GM12892 (cell line): Measurements from ENCODE around the gene SERPINB4. TPM values are rescaled to one million over a fixed set of nuclear protein-coding genes. Genes with fewer than 3 reads are reported as not detected.
"Not testable (repeated sequence)": the region's sequence is repeated elsewhere in the genome, so short reads cannot be mapped to it uniquely, and the experiment has no call there.

Experiments used
- DNase-seq: peaks from one replicate; pipeline ENCODE4 v3.0.0; 2011; ENCODE audit not compliant: insufficient read length
- FAIRE-seq: peaks from 2 replicates; lab custom pipeline; 2011; peaks lifted over from hg19 to GRCh38; lab: Jason Lieb, UNC
- POLR2A ChIP-seq: IDR thresholded peaks from 2 replicates; pipeline ENCODE4 v1.6.1; 2011; ENCODE audit warnings: low read depth, low read length, control low read depth
- POLR2AphosphoS5 ChIP-seq: IDR thresholded peaks from 2 replicates; pipeline ENCODE4 v1.6.1; 2011; ENCODE audit warnings: low read depth, low read length, control low read depth
- TAF1 ChIP-seq: IDR thresholded peaks from 2 replicates; pipeline ENCODE4 v1.6.1; 2011; ENCODE audit warnings: low read depth, mild to moderate bottlenecking, control low read depth, low read length, borderline replicate concordance
- polyA plus RNA-seq: library from polyadenylated mRNA; unstranded; fragments of >200 nt; gene quantifications from one replicate; pipeline ENCODE4 v1.2.1, GENCODE V29; 2012; ENCODE audit warnings: missing spikeins, inconsistent platforms; ENCODE audit not compliant: missing spikeins

Gene SERPINB4
- polyA plus RNA-seq, result 0.23 TPM

DNA sequence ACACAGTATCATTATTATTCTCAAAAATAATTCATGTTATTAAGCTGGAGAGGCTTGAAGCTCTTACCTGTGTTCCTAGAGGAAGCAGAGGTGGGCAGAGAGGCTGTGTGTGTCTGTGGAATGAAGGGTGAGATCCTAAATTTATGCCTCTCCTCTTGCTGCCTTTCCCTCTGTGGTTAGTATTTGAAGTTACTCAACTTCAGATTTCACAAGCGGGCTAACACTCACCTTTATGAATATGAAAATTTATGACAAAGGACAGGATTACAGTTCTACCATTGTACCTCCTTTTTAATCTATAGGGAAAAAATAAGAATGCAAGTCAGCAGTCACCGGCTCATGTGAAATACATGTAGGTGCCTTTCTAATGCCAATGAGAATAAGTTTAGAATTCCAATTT is at the start of gene SERPINB4:
SERPINB4 (minus strand) TSS at position 115 of the 400 bp plus-strand sequence. CDS start 679 bp downstream, outside the sequence.
- DNase-seq, FAIRE-seq: not testable (repeated sequence)

DNA sequence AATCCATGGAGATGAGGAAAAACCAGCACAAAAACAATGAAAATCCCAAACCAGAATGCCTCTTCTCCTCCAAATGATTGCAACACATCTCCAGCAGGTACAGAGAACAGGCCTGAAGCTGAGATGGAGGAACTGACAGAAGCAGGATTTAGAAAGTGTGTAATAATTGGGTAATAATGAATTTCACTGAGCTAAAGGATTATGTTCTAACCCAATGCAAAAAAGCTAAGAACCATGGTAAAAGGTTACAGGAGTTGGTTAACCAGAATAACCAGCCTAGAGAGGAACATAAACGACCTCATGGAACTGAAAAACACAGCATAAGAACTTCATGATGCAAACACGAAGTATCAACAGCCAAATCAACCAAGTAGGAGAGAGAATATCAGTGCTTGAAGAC is 45.0 kb upstream of the SERPINB4 start:
- TF ChIP-seq POLR2A, result no peak
- no peak for TF ChIP-seq TAF1
- FAIRE-seq, result no peak
- no peak for DNase-seq

DNA sequence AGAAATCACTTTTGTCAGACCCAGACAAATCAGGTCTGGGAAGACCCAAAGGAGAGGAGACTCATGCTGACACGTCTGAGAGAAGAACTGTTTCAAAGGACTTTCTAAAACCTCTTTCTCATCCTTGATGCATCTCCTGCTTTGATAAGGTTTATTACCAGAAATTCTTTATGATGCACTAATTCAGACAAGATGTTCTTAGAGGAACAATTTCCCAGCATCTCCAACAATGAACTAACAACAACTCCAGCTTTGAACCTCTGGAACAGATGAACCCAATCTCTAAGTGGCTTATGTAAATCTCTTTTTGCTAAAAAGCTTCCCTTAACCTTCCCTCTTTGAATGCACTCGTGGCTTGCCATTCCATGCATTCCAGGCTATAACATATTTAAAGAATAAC is 42.8 kb upstream of the SERPINB4 start:
- FAIRE-seq, result no peak
- no peak for DNase-seq
- TF ChIP-seq POLR2A (no peak), TAF1 (no peak), POLR2AphosphoS5 (no peak)

DNA sequence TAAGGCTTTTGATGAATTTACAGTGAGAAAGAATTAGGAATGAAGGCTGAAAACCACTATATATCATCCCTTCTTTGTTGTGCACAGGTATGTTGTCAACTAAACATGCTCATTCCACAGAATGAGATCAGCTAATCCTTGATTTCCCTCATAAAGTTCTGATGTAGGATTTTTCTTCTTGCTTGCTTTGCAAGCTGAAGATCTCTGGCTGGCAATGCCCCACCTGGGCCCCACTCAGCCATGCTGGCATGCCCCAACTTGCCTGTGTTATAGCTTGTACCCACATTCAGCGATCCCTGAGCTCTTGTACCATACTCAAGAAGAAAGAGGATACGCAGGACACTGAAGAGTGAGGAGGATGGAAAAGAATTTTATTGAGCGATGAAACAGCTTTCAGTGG is 40.7 kb upstream of the SERPINB4 start:
- no peak for TF ChIP-seq POLR2A
- TF ChIP-seq POLR2AphosphoS5, result no peak
- no peak for TF ChIP-seq TAF1
- FAIRE-seq, result no peak

GRCh38 chr18:63683890-63684289 is 39.8 kb upstream of the SERPINB4 start:
- no peak for DNase-seq
- FAIRE-seq, result no peak
- TF ChIP-seq POLR2AphosphoS5, result no peak
- no peak for TF ChIP-seq POLR2A
- no peak for TF ChIP-seq TAF1

More for the DNA sequence above, 40.7 kb upstream of the SERPINB4 start:
- no peak for DNase-seq

DNA sequence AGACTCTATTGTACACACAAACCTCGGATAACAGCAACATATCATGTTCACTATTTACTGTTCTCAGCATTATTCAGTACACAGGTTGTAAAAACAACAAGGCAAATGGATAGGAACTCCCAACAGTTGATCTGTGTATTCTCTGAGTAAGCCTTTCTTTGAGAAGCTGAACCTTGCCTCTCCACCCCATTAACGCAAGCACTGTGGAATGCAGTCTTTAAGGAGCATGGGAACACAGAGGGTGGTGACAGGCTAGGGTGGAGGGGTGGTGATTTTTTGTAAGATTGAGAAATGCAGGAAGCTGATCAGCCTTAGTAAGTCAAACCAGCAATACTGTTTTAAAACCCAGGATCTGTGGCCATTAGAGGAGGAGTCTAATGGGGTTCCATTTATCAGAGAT is 39.1 kb upstream of the SERPINB4 start:
- FAIRE-seq (no peak), DNase-seq (no peak)
- TF ChIP-seq POLR2A (no peak), POLR2AphosphoS5 (no peak), TAF1 (no peak)

DNA sequence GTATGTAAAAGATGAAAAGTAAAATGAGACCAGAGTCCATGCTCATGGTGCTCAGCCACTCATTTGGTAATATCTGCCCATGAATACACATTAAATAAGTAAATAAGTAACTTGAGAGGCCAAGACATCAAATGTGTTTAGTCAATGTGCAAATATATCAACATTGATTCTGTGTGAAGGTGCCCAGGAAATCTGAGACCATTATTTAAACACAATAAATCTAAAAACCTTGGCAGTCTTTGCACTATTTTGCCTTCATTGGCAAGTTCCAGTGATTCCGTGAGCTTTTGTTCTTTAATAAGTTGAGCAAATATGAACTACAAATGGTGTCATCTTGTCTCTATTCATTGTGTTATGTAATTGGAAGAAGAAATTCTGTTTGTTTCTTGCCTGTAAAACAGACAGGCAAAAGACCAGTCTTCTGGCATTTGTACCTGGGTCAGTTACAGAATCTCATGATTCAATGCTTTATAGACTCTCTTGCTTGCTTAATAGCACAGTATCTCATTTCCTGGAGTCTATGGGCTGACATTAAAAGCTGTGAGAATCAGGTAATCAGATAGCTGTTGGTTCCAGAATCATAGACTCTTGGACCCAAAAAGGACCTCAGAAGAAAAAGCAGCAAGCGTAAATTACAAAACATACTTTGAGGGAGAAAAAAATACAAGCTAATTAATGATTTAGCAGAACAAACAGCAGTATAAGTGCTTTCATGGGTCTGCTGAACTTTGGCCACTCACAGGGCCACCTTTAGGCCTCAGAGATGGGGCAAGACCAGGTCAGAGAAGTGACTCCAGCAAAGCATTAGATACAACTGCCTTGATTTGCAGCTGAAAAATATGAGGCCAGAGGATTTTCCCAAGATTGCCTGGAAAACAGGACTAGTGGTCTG is 37.6 kb upstream of the SERPINB4 start:
- FAIRE-seq (no peak), DNase-seq (no peak)
- no peak for TF ChIP-seq TAF1
- no peak for TF ChIP-seq POLR2A
- TF ChIP-seq POLR2AphosphoS5, result no peak

DNA sequence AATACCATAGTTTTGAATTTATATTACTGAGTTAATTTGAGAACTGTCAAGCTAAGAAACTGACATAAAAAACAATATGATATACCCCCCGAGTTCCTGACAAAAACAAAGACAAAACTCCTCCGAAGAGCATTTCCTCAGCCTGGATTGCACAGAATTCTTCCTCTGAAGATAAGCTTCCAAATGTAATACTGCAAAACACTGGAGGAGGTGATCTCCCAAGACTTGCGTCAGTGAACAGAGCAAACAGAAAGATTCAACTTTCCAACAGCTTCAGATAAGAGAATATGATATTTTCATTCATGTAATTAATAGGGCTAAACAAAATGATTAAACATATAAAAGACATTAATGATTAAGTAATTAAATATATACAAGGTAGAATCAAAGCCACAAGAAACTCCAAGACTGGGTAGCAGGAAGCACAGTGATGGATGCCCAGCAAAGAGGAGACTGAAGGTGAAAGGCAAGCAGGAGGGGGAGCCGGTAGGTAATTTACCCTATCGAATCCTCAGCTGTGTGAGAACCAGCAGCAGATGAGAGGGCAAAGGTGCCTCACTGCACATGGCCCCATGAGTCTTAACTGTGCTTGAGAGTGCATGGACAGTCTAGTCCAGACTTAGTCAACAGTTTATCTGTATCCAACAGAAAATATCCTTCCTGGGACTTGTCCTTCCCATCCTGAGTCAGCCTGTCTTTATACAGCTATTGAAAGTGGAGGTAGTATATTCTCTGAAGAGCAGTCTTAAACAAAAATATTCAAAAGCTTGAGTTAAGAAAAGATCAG is 36.0 kb upstream of the SERPINB4 start:
- FAIRE-seq (no peak), DNase-seq (no peak)
- TF ChIP-seq POLR2A (no peak), TAF1 (no peak), POLR2AphosphoS5 (no peak)

GRCh38 chr18:63677500-63678225 is 33.6 kb upstream of the SERPINB4 start:
- FAIRE-seq (no peak), DNase-seq (no peak)
- TF ChIP-seq TAF1 (no peak), POLR2AphosphoS5 (no peak), POLR2A (no peak)

DNA sequence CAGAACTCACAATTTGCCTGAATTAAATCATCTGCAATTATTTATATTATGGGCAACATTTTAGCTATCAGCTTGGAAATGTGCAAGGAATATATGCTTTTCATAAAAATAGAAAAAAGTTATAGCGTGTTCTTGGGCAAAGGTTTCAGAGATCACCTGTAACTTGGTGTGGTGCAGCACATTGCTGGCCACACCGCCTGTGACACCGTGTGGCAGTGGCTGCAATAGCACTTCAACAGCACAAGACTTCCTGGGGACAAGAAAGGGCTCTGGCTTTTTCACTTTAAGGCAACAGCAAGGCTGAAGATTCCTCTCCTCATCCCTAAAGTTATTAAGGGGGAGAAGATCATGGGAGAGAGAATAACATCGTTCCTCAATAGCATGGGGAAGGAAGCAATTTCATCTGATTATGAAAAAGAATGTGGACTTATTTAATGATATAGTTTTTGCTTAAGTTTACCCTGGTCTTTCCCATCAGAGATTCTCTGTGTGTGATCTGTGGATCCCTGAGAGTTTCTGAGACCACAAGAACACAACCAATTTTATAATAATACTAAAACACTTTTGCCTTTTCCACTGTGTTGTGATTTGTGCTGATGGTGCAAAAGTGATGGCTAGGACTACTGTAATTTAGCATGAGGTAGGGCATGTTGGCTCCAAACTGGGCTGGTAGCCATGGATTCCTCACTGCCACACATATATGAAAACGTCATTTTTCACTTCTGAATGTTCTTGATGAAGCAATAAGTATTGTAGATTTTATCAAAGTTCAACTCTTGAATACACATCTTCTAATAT is 32.7 kb upstream of the SERPINB4 start:
- DNase-seq, result no peak

DNA sequence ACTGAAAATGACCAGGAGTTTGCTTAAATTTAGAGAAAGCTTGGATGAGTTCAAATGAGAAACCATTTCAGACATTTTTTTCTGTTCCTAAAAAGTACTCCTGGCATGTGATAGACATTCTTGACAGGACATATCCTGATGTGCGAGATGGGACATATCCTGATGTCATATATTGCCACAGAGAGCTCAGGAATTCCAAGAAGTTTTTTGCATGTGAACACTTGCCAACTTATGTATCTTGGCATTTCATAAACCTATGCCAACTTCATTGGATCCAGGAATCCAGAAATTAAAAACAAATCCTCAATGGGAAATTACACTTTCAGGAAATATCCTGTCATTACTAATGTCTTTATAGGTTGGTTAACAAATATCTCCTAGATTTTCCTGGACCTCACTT is 20.5 kb upstream of the SERPINB4 start:
- no peak for TF ChIP-seq POLR2AphosphoS5
- TF ChIP-seq TAF1, result no peak
- TF ChIP-seq POLR2A, result no peak
- no peak for FAIRE-seq
- no peak for DNase-seq

More for the DNA sequence above, 32.7 kb upstream of the SERPINB4 start:
- peak; percentile 36 for FAIRE-seq
- TF ChIP-seq POLR2A (no peak), POLR2AphosphoS5 (no peak)

GRCh38 chr18:63661750-63662149 is 17.7 kb upstream of the SERPINB4 start, which contains the start of gene SERPINB3:
SERPINB3 (minus strand) TSS chr18:63661893; CDS start chr18:63661216, 677 bp downstream.
- DNase-seq, result not testable (repeated sequence)

DNA sequence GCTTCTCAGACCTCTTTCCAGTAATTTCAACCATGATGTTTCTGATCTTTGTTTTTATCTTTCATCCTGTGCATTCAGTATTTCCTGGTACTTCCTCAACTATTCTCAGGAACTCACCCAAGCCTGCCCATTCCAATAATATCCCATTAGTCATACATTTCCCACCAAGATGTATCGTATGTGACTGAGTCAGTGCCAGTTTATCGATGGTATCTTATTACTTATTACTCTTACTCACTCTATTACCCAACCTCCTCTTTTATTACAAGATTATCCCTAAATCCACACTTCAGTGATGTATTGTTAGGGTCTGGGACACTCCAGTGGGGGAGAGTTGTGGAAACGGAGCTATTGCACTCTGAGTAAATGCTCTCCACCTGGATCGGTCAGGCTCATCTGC is 14.9 kb upstream of the SERPINB4 start:
- not testable (repeated sequence) for DNase-seq, FAIRE-seq

More at GRCh38 chr18:63661750-63662149, 17.7 kb upstream of the SERPINB4 start, which contains the start of gene SERPINB3:
- not testable (repeated sequence) for FAIRE-seq

DNA sequence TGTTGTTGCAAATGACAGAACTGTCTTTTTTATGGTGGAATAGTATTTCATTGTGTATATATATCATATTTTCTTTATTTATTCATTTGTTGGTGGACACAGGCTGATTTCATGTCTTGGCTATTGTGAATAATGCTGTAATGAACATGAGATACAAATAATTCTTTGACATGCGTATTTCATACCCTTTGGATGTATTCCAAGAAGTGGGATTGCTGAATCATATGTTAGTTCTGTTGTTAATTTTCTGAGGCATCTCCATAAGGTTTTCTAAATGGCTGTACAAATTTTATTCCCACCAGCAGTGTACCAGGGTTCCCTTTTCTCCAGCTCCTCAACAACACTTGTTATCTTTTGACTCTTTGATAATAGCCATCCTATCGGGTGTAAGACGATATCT is 6.2 kb upstream of the SERPINB4 start:
- DNase-seq, FAIRE-seq: not testable (repeated sequence)
